Measurements from ENCODE around the gene RARB. TPM values are rescaled to one million over a fixed set of nuclear protein-coding genes. Genes with fewer than 3 reads are reported as not detected.

Gene RARB
- total and polyA plus RNA-seq, 2 donors (not counting 1 experiment from before 2014, with no cell fraction given), result 9.4 to 13.3 TPM

DNA sequence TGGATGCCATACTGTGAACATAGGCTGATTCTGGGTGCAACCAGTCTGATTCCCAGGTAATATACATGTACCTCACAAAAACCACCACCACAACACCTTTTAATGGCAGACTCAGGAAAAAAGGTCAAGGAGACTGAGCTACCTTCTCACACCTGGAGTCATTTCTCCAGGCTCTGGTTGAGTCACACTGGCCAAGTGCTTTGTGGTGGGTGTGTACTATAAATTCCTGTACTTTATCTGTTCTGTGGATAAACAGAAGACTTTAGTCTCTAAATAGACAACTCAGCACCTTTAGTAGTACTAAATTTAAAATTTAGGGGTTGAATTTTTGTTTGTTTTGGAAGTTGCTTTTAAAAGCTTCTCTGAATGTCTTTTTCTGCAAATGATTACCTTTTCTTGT lies 190.0 kb downstream of the RARB start:
- TF ChIP-seq EZH2 (IDR thresholded peaks at IDR 0.05; ENCODE audit: low read length, missing control alignments) (no peak), CTCF (conservative IDR thresholded peaks at IDR 0.05 in 1 of 2, IDR thresholded peaks at IDR 0.05 in 1 of 2; ENCODE audit: low read depth in 1 of 2, low read length in 2 of 2) (no peak)
- Histone ChIP-seq H2AFZ (ENCODE audit: low read length) (no peak overlapping the region), H3K9ac (ENCODE audit: insufficient read depth, low read length) (no peak overlapping the region), H4K20me1 (ENCODE audit: control insufficient read depth, extremely low read depth, insufficient read depth, low read length) (no peaks in the 10 kb centered on the region), H3K4me3 (replicated peaks in 1 of 4; ENCODE audit: control extremely low read depth in 1 of 4, insufficient read depth in 1 of 4, low read depth in 3 of 4, low read length in 4 of 4) (no peak overlapping the region), H3K4me2 (ENCODE audit: extremely low read depth, insufficient read depth, low read length) (no peak overlapping the region), H3K27me3 (ENCODE audit: control insufficient read depth, insufficient read depth, low read length) (no peaks in the 10 kb centered on the region), H3K36me3 (ENCODE audit: control insufficient read depth, insufficient read depth, low read length) (no peaks in the 10 kb centered on the region), H3K9me3 (ENCODE audit: control insufficient read depth, insufficient read depth, low read depth, low read length) (no peaks in the 10 kb centered on the region), H3K79me2 (ENCODE audit: control insufficient read depth, insufficient read depth, low read length) (no peaks in the 10 kb centered on the region), H3K27ac (ENCODE audit: insufficient read depth, low read length) (no peak overlapping the region), H3K4me1 (ENCODE audit: control insufficient read depth, extremely low read depth, insufficient read depth, low read length) (no peaks in the 10 kb centered on the region)
- no peak for DNase-seq (ENCODE audit: low read depth in 2 of 2)

GRCh38 chr3:25619382-25619781 lies 191.3 kb downstream of the RARB start:
- Histone ChIP-seq H2AFZ (ENCODE audit: low read length) (no peak overlapping the region), H3K27ac (ENCODE audit: insufficient read depth, low read length) (no peak overlapping the region), H3K4me1 (ENCODE audit: control insufficient read depth, extremely low read depth, insufficient read depth, low read length) (no peaks in the 10 kb centered on the region), H3K4me2 (ENCODE audit: extremely low read depth, insufficient read depth, low read length) (no peak overlapping the region), H3K4me3 (replicated peaks in 1 of 4; ENCODE audit: control extremely low read depth in 1 of 4, insufficient read depth in 1 of 4, low read depth in 3 of 4, low read length in 4 of 4) (no peak overlapping the region), H3K36me3 (ENCODE audit: control insufficient read depth, insufficient read depth, low read length) (peaks cover 1% of the 10 kb centered on the region), H3K9me3 (ENCODE audit: control insufficient read depth, insufficient read depth, low read depth, low read length) (no peaks in the 10 kb centered on the region), H3K27me3 (ENCODE audit: control insufficient read depth, insufficient read depth, low read length) (no peaks in the 10 kb centered on the region), H4K20me1 (ENCODE audit: control insufficient read depth, extremely low read depth, insufficient read depth, low read length) (no peaks in the 10 kb centered on the region), H3K9ac (ENCODE audit: insufficient read depth, low read length) (no peak overlapping the region), H3K79me2 (ENCODE audit: control insufficient read depth, insufficient read depth, low read length) (no peaks in the 10 kb centered on the region)
- TF ChIP-seq CTCF (conservative IDR thresholded peaks at IDR 0.05 in 1 of 2, IDR thresholded peaks at IDR 0.05 in 1 of 2; ENCODE audit: low read depth in 1 of 2, low read length in 2 of 2) (no peak), EZH2 (IDR thresholded peaks at IDR 0.05; ENCODE audit: low read length, missing control alignments) (no peak)
- no peak for DNase-seq (ENCODE audit: low read depth in 2 of 2)

- DNase-seq (ENCODE audit: low read depth in 2 of 2), result no peak
- Histone ChIP-seq H2AFZ (ENCODE audit: low read length) (no peak overlapping the region), H3K9ac (ENCODE audit: insufficient read depth, low read length) (no peak overlapping the region), H3K4me1 (ENCODE audit: control insufficient read depth, extremely low read depth, insufficient read depth, low read length) (no peaks in the 10 kb centered on the region), H4K20me1 (ENCODE audit: control insufficient read depth, extremely low read depth, insufficient read depth, low read length) (no peaks in the 10 kb centered on the region), H3K4me3 (replicated peaks in 1 of 4; ENCODE audit: control extremely low read depth in 1 of 4, insufficient read depth in 1 of 4, low read depth in 3 of 4, low read length in 4 of 4) (no peak overlapping the region), H3K4me2 (ENCODE audit: extremely low read depth, insufficient read depth, low read length) (no peak overlapping the region), H3K27ac (ENCODE audit: insufficient read depth, low read length) (no peak overlapping the region), H3K79me2 (ENCODE audit: control insufficient read depth, insufficient read depth, low read length) (no peaks in the 10 kb centered on the region), H3K36me3 (ENCODE audit: control insufficient read depth, insufficient read depth, low read length) (peaks cover 1% of the 10 kb centered on the region), H3K9me3 (ENCODE audit: control insufficient read depth, insufficient read depth, low read depth, low read length) (no peaks in the 10 kb centered on the region), H3K27me3 (ENCODE audit: control insufficient read depth, insufficient read depth, low read length) (no peaks in the 10 kb centered on the region)
- TF ChIP-seq CTCF (conservative IDR thresholded peaks at IDR 0.05 in 1 of 2, IDR thresholded peaks at IDR 0.05 in 1 of 2; ENCODE audit: low read depth in 1 of 2, low read length in 2 of 2), result no peak
- TF ChIP-seq EZH2 (IDR thresholded peaks at IDR 0.05; ENCODE audit: low read length, missing control alignments), result no peak
Observed at GRCh38 chr3:25620493-25620892, 192.4 kb downstream of the RARB start.

Measured in fibroblast of lung (primary cell).